Measurements from ENCODE around the gene ST6GAL1. TPM values are rescaled to one million over a fixed set of nuclear protein-coding genes. Genes with fewer than 3 reads are reported as not detected.
"Not testable (repeated sequence)": the region's sequence is repeated elsewhere in the genome, so short reads cannot be mapped to it uniquely, and the experiment has no call there.

ST6GAL1 gene
- polyA plus RNA-seq, 3 donors = 19.0 to 24.4 (median 20.5) TPM

GRCh38 chr3:187022403-187023029, 92.2 kb downstream of the ST6GAL1 start:
- Histone ChIP-seq H4K20me1 (ENCODE audit: insufficient read depth, low read length) (peaks cover under 1% of the 10 kb centered on the region), H3K27me3 (ENCODE audit: control insufficient read depth in 2 of 2, insufficient read depth in 2 of 2, low read length in 2 of 2) (no peaks in the 10 kb centered on the region), H3K36me3 (replicated peaks in 1 of 2; ENCODE audit: control insufficient read depth in 1 of 2, insufficient read depth in 2 of 2, low read length in 2 of 2) (peaks cover 0 to 3% of the 10 kb centered on the region in 2 donors), H2AFZ (ENCODE audit: insufficient read depth, low read depth, low read length, poor library complexity, severe bottlenecking) (no peak overlapping the region), H3K4me3 (replicated peaks in 1 of 3; ENCODE audit: low read depth in 2 of 3, low read length in 3 of 3) (no peak overlapping the region), H3K4me2 (replicated peaks; ENCODE audit: extremely low read depth, low read length, poor library complexity, severe bottlenecking) (no peak overlapping the region), H3K79me2 (ENCODE audit: insufficient read depth, low read length) (peaks cover 9% of the 10 kb centered on the region), H3K27ac (ENCODE audit: low read depth in 1 of 2, low read length in 2 of 2) (no peak overlapping the region), H3K9me3 (replicated peaks in 1 of 2; ENCODE audit: control insufficient read depth in 1 of 2, insufficient read depth in 1 of 2, low read length in 2 of 2) (no peaks in the 10 kb centered on the region), H3K4me1 (ENCODE audit: control insufficient read depth in 1 of 2, insufficient read depth in 2 of 2, low read length in 2 of 2) (peaks cover 17 to 23% of the 10 kb centered on the region in 2 donors), H3K9ac (ENCODE audit: insufficient read depth, low read length, poor library complexity, severe bottlenecking) (no peak overlapping the region)
- no peak for DNase-seq
- Mint-ChIP-seq H3K4me1 (peaks cover 27% of the 10 kb centered on the region), H3K27me3 (ENCODE audit: low read depth in 3 of 3) (peaks cover 0 to 2% (median 0%) of the 10 kb centered on the region in 3 donors), H3K9me3 (peaks cover 0 to 4% (median 0%) of the 10 kb centered on the region in 7 donors), H3K36me3 (peaks cover 13 to 15% of the 10 kb centered on the region in 2 donors), H3K4me3 (no peak overlapping the region), H3K27ac (peak overlapping the region in 1 of 7 donors; percentile 63)
- intact Hi-C loops (cut with micrococcal nuclease) = no loop called here
- TF ChIP-seq CTCF (IDR thresholded peaks at IDR 0.05) = no peak
- 100% methylated on average over 3 of the region's 3 CpGs for WGBS (ENCODE audit: insufficient coverage)

DNA sequence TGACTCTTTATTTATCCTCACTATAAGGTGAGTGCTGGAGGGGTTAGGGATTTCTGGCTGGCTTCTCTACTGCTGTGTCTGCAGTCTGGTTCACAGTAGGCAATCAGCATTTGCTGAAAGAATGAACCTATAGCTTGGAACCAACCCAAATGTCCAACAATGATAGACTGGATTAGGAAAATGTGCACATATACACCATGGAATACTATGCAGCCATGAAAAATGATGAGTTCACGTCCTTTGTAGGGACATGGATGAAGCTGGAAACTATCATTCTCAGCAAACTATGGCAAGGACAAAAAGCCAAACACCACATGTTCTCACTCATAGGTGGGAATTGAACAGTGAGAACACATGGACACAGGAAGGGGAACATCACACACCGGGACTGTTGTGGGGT, 93.0 kb downstream of the ST6GAL1 start:
- Mint-ChIP-seq H3K4me1 (peaks cover 31% of the 10 kb centered on the region), H3K36me3 (peaks cover 5 to 12% of the 10 kb centered on the region in 2 donors), H3K27ac (peak overlapping the region in 1 of 7 donors; percentile 36)
- H3K27me3 ChIP-seq (ENCODE audit: control insufficient read depth in 2 of 2, insufficient read depth in 2 of 2, low read length in 2 of 2); H3K4me3 Mint-ChIP-seq; intact Hi-C loops (cut with micrococcal nuclease); H3K9me3 ChIP-seq (replicated peaks in 1 of 2; ENCODE audit: control insufficient read depth in 1 of 2, insufficient read depth in 1 of 2, low read length in 2 of 2); H4K20me1 ChIP-seq (ENCODE audit: insufficient read depth, low read length); H3K27me3 Mint-ChIP-seq (ENCODE audit: low read depth in 3 of 3); DNase-seq; H3K9ac ChIP-seq (ENCODE audit: insufficient read depth, low read length, poor library complexity, severe bottlenecking); H3K4me3 ChIP-seq (replicated peaks in 1 of 3; ENCODE audit: low read depth in 2 of 3, low read length in 3 of 3); H3K36me3 ChIP-seq (replicated peaks in 1 of 2; ENCODE audit: control insufficient read depth in 1 of 2, insufficient read depth in 2 of 2, low read length in 2 of 2); H2AFZ ChIP-seq (ENCODE audit: insufficient read depth, low read depth, low read length, poor library complexity, severe bottlenecking); H3K4me2 ChIP-seq (replicated peaks; ENCODE audit: extremely low read depth, low read length, poor library complexity, severe bottlenecking); H3K79me2 ChIP-seq (ENCODE audit: insufficient read depth, low read length); H3K9me3 Mint-ChIP-seq; H3K27ac ChIP-seq (ENCODE audit: low read depth in 1 of 2, low read length in 2 of 2): not testable (repeated sequence)
- WGBS (ENCODE audit: insufficient coverage) = no CpG with 5 or more reads among the region's 2 CpGs
- H3K4me1 ChIP-seq (ENCODE audit: control insufficient read depth in 1 of 2, insufficient read depth in 2 of 2, low read length in 2 of 2) = peaks cover 23 to 25% of the 10 kb centered on the region in 2 donors
